NCI-H1048 (cell line): ENCODE results near the gene AUNIP.

Experiments
- DNase-seq: peaks from one replicate; lab custom pipeline; 2025; lab: John Stamatoyannopoulos, UW

The AUNIP gene

DNA sequence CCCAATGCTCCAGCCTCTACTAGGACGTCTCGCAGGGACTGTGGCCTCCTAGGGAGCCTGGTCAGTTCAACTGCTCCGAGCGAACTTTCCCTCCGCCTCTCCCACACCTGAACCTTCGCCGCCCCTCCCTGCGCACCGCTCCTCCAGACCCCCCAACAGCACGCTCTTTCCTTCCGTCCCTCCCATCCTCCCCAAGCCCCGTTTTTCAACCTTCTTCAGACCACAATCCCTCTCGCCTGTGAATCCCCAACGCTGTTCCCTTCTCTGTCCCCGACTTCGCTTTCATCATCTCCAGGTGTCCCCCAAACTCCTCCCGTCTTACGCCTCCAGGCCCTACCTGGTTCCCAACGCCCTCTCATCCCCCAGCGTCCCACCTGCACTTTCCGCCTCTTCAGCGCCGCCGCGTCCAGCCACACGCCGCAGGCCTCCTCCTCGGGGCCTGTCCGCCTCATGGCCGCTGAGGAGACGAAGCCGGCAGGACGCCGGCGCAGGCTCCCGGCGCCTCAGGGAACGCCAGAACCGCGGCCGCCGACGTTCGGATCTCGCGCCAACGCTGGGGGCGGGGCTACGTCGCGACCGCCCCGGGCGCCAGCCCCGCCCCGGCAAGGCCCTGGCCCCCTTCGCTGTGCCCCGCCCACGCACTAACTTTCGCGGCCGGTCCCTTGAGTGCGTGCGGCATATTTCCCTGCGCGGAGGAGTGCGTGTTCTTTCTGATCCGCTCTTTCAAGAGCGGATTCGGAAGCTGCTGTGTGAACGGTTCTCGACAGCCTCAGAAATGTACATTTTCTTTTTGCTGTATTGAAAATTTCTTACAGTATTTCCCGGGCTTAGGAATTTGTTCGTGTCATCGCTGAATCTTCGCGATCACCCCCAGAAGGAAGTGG, at the start of gene AUNIP:
Gene AUNIP, minus strand, starts transcription at position 552 of the 884 bp plus-strand sequence. Its CDS starts 100 bp downstream, at position 452.
- DNase-seq = peak; percentile 56

- no peak for DNase-seq
These were observed 49.8 kb upstream of the AUNIP start for GRCh38 chr1:25909040-25909439.

DNA sequence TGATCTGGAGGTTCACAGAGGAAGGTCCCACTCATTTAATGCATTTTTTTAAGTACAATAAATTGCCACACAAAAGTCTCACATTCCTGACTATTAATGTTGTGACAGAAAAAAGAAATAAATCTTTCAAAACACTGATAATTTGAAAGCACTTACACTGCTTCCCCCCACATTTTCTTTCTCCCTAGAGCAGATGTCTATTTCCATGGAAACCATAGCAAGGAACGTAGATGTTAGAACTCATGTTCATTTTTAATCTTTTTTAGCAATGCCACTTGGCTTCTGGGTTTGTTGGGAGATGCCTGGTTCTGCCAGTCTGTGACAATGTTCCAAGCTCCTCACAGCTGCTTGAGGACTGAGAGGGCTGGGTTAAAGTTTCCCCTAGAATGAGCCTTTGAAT, 48.9 kb upstream of the AUNIP start:
- no peak for DNase-seq

DNA sequence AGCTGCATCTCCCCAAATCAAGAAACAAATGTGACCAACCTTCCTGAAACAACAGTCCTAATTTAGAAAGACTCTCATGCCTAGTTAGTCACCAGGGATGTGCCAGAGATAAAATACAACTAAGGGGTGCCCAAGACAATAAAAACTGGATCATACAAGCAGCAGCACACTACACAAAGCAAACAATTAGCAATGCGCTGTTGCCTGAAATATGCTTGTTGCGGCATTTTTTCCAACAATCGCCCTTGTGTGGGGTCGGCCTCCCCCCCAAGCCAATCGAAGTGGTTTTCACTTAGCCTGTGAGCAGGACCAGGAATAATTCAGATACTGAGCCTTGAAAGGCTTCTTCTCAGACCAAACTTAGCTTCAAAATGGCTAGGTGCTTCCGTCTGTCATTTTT, 48.3 kb upstream of the AUNIP start:
- no peak for DNase-seq

DNA sequence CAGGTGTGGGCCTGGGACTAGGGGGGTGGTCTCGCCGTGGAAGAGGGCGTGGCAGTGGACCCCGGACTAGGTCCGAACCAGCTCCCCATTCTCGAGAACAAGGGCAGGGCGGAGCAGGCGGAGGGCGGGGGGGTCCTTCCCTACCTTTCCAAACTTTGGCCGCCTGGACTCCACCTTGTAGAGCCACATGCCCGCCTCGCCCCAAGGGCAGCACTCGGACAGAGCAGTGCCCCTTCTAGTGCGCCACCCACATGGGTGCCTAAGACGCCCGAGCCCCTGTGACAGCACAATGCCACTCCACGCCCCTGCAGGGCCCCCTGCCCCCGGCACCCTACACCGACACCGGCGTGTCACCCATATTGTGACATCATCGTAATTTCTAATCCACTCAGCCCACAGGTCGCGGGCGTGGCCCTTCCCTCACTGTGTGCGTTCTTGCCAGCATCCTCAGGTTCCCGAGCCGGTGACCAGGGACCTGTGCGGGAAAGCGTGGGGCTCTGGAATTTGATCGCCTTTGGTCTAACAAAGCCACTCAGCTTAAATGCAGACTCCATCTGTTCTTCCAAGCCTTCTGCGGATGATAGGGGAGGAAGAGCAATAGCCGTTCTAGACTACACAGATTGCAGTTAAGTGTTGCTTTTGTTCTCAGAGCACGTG, 47.5 kb upstream of the AUNIP start:
- no peak for DNase-seq

DNA sequence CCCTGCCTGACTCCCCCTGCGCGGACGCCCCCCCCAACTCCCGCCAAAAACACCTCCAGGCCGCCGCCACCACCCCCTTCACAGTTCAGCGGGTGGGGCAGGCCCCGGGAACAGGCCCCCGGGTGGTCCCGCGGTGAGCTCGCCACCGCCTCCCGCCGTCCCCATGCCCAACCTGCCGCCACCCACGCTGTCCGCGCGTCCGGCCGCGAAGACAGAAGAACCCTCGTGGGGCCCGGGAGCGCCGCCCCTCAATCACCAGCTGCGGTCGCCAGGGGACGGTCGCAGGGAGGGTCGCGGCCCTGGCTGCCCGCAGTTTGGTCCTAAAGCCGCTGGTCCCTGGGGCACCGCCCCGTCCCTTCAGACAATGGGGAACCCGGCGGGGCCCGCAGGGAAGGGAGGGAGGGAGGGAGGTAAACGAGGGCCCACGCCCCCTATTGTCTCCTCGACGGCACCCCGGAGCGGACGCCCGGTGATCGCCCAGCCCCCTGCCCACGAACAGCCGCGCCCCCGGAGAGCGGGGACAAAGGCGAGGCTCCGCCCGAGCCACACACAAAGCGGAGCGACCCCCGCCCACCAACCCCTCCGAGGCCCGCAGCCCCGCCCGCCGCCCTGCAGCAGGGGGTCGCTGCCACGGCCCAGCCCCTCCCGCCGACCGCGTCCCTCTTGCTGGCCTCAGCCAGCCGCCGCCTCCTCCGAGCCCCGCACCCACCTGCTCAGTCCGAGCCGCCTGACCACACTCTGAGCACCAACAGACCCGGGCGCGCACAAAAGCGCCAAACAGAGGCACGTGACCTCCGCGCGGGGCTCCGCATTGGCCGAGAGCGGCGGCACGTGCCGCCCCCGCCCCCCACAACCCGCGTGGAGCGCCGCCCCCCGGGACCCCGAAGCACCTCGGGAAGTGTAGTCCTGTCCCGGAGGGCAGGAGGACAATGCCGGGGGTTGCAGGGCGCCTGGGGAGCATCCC, 46.7 kb upstream of the AUNIP start, which contains the start of gene STMN1:
Gene STMN1, minus strand, starts transcription at position 740 of the 964 bp plus-strand sequence. CDS start 1,743 bp downstream, outside the sequence.
- peak; percentile 89 for DNase-seq

GRCh38 chr1:25904943-25905679, 45.9 kb upstream of the AUNIP start:
- DNase-seq = peak; percentile 89

DNA sequence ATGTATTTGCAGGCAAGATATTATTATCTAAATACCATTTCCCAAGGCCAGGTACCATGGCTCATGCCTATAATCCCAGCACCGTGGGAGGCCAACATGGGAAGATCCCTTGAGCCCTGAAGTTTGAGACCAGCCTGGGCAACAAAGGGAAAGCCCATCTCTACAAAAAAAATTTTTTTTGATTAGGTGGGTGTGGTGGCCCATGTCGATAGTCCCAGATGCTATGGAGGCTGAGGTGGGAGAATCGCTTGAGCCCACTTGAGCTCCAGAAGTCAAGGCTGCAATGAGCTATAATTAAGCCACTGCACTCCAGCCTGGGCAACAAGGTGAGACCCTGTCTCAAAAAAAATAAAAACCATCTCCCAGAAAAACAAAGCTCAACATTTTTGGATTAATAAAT, 44.7 kb upstream of the AUNIP start:
- no peak for DNase-seq

GRCh38 chr1:25902462-25902861, 43.2 kb upstream of the AUNIP start:
- DNase-seq = no peak

- no peak for DNase-seq
These were observed 41.0 kb upstream of the AUNIP start for GRCh38 chr1:25900219-25900618.

DNA sequence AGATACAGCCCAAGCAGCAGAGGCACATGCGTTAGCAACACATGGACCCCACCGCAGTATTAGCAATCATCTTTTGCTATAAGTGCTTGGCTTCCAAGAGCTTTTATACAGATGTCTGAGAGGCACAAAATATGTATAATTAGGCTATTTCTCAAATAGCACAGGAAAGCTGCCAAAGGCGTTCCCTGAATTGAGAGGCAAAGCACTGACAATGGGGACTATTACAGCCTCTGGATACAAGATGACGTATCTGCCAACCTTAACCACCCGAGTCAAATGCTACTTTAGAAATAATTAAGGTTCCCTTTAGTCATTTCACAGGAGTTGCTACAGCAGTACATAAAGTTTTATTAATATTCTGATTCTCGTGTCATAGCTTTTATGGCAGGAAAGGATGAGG, 40.5 kb upstream of the AUNIP start:
- DNase-seq = no peak

- DNase-seq = no peak
These were observed 39.2 kb upstream of the AUNIP start for GRCh38 chr1:25898223-25899015.

DNA sequence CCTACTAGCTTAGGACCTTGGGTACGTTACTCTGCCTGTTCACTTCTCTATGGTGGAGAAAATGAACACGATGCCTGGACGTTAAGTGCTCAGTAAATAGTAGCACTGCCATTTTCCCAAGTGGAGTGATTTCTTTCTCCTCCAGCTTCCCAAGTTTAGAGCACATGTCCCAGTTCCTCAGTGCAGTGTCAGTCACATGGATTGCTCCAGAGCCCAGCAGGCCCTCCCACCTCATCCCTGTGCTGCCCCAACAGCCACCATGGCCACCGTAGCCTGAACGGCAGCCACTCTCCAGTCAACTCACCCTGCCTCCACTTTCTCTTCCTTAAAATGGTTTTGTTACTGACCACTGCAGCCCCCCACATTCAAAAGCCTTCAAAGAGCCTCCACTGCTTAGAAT, 38.5 kb upstream of the AUNIP start:
- DNase-seq = no peak

- DNase-seq = no peak
These were observed 37.0 kb upstream of the AUNIP start for GRCh38 chr1:25896266-25896665.

DNA sequence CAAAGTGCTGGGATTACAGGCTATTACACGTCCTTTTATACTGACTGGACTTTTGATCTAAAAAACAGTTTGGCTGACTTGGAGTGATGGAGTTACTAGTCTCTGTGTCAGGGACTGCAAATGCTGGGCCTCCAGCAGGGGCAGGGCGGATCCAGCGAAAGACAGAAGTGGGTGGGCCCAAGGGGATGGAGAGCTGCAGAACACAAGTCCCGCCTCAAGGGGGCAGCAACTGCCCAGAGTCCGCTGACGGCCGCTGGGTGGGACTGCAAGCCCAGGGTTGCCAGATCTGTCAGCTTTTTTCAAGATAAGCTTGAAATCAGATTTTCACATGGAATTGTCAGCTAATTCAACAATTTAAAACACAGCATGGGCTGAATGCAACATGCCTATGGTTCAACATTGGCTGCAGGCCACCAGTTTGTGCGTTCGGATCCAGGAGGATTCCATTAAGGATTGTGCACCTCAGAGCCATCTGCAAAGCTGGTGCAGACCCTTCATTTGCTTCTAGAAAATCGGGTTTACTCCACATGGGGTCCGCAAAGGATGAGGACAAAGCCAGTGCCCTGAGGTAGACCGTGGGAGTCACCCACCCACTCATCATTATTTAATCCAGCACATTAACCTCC, 36.2 kb upstream of the AUNIP start:
- peak; percentile 60 for DNase-seq

DNA sequence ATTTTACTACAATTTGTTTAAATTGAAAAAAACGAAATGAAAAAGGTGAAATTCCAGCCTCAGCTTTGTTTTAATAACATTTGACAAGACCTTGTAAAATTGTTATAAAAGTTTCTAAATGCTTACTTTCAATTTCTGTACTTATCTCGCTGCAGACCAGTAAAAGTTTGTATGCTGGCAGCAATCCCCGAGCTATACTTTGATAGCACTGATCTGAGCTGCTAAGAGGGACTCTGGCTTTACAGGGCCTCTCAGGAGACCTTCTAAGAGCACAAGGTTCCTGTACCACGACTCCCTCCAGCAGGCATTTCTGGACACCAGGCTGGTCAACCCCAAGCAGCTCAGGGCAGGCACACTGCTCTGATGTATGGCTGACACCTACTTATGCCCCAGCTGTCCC, 33.9 kb upstream of the AUNIP start:
- no peak for DNase-seq

GRCh38 chr1:25891606-25892005, 32.3 kb upstream of the AUNIP start:
- no peak for DNase-seq

DNA sequence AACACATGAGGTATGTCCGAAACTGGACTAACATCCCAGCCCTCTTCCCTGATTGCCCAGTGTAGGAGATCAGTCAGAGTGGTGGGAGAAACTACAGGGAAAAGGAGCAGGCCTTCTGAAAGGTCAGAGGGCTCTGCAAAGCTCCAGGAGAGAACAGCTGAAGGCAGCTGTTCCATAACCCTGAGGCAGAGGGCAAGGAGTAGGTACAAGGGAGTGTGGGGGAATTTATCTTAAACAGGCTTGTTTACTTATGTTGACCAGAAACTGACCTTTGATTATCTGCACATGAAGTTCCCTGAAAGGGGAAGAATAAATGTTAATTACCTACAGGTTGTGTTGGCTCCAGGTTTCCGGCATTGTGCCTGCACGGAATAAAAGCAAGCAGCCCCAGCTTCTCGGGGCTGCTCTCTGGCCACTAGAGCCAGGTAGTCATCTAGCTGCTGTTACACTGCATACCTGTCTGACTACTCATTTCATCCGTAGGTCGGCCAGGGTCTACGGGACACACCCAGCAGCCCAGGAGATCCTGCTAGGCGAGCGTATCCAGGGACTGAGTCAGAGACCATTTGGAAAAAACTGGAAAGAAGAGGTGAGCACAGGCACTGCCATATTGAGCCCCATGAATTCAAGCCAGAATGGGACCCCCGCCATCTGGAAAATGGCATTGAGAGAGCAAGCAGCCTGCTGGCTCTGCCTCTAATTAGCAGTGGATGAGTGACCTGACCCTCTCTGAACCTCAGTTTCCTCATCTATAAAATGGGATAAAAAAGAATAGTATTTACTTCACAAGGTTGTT, 31.2 kb upstream of the AUNIP start:
- DNase-seq = no peak

DNA sequence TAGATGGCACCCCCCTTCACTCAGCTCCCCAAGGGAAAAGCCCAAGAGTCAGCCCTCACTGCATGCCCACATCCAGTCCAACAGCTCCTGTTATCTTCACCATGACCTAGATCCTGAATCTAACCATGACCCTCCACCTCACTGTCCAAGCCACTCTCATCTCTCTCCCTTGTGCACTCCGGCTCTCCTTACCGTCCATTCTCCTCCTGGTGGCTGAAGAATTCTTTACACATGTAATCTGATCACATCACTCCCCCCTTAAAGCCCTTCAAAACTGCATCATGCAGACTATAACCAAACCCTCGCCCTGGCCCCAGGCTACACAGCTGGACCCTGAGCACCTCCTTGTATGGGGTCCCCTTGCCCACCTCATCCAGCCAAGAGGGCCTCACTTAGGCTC, 30.2 kb upstream of the AUNIP start:
- no peak for DNase-seq
